Uterus (tissue), 2 donors: ENCODE results near the gene CGNL1.

Experiments
- CTCF ChIP-seq, 4 experiments: fragments of 200-600 bp in 2 of 4; fragments of 450-650 bp in 2 of 4; sonication (generic) in 2 of 4; IDR thresholded peaks; one replicate each; pipeline ENCODE4 v1.5.1; 2016 to 2019; ENCODE audit warnings: antibody characterized with exemption in 4 of 4, mild to moderate bottlenecking in 2 of 4, moderate library complexity in 1 of 4
- POLR2A ChIP-seq, 2 donors: fragments of 450-650 bp; IDR thresholded peaks; one replicate each; pipeline ENCODE4 v1.6.1; 2016; ENCODE audit warnings: antibody characterized with exemption in 2 of 2, mild to moderate bottlenecking in 1 of 2, moderate library complexity in 1 of 2

GRCh38 chr15:57479005-57479404 is 102.7 kb downstream of the CGNL1 start:
- TF ChIP-seq CTCF (IDR thresholded peaks at IDR 0.05) = no peak
- no peak for TF ChIP-seq POLR2A (IDR thresholded peaks at IDR 0.05)
